ENCODE measurements around the gene RAP1GAP2.

DNA sequence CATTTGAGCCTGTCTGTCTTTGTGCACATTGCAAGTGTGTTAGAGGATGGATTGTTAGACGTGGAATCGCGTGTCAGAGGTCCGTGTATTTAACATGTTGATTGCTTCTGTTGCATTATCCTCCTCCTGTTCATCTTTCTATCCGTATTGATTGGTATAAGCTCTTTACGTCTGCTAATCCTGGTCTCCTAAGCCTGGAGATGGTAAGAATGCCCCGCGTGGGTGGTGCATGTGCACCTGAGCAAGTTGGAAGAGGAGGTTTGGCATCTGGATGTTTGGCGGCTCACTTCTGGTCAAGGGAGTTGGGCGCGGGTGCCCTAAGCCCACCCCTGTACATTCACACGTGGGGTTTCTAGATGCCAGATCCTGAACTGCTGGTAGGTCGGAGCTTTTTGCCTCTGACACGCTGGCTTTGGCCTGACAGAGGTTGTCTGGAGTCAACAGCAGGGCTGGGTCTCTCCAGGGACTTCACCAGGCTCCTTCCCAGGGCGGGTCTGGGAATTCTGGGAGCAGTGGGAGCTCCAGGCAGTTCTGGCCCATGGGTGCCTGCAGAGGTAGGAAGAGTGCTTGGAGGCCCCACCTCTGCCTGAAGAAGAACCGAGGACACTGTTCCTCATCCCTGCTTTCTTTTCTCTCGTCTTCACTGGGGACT, 159.8 kb downstream of the RAP1GAP2 start:
- no peak for TF ChIP-seq EZH2phosphoT487 (IDR thresholded peaks at IDR 0.05; ENCODE audit: insufficient read depth, low read depth)
- TF ChIP-seq EZH2 (IDR thresholded peaks at IDR 0.05; ENCODE audit: insufficient read depth, poor library complexity, severe bottlenecking) = no peak
